ENCODE results near the gene ADCY3.

ADCY3 gene

GRCh38 chr2:24943427-24944053 is 23.5 kb upstream of the ADCY3 start:
- TF ChIP-seq CSRNP3 (CRISPR knock-in tag; IDR thresholded peaks at IDR 0.05) (no peak), PATZ1 (CRISPR knock-in tag; IDR thresholded peaks at IDR 0.05; ENCODE audit: borderline replicate concordance) (no peak), PPARA (CRISPR knock-in tag; IDR thresholded peaks at IDR 0.05; ENCODE audit: borderline replicate concordance) (no peak), RARB (CRISPR knock-in tag; IDR thresholded peaks at IDR 0.05) (no peak)
- no peak for ATAC-seq

- TF ChIP-seq ISL1 (CRISPR knock-in tag; IDR thresholded peaks at IDR 0.05) (no peak), ZC3H10 (CRISPR knock-in tag; IDR thresholded peaks at IDR 0.05) (no peak), ZNF70 (CRISPR knock-in tag; IDR thresholded peaks at IDR 0.05) (no peak), ZFP3 (CRISPR knock-in tag; IDR thresholded peaks at IDR 0.05) (no peak), PATZ1 (CRISPR knock-in tag; IDR thresholded peaks at IDR 0.05; ENCODE audit: borderline replicate concordance) (no peak), PPARA (CRISPR knock-in tag; IDR thresholded peaks at IDR 0.05; ENCODE audit: borderline replicate concordance) (no peak), CSRNP3 (CRISPR knock-in tag; IDR thresholded peaks at IDR 0.05) (no peak), ARNTL (CRISPR knock-in tag; IDR thresholded peaks at IDR 0.05; ENCODE audit: borderline replicate concordance, low read depth) (no peak), ZNF8 (CRISPR knock-in tag; IDR thresholded peaks at IDR 0.05) (no peak), TCF4 (CRISPR knock-in tag; IDR thresholded peaks at IDR 0.05; ENCODE audit: borderline replicate concordance) (no peak), POU6F1 (CRISPR knock-in tag; IDR thresholded peaks at IDR 0.05; ENCODE audit: borderline replicate concordance, low read depth) (no peak), GLIS3 (CRISPR knock-in tag; IDR thresholded peaks at IDR 0.05) (no peak), CSDC2 (CRISPR knock-in tag; IDR thresholded peaks at IDR 0.05) (no peak), TOX (CRISPR knock-in tag; IDR thresholded peaks at IDR 0.05; ENCODE audit: borderline replicate concordance) (no peak), ESRRG (CRISPR knock-in tag; IDR thresholded peaks at IDR 0.05) (no peak), TSHZ2 (CRISPR knock-in tag; IDR thresholded peaks at IDR 0.05) (no peak)
- no peak for ATAC-seq
Measured at GRCh38 chr2:24939353-24939752, 19.3 kb upstream of the ADCY3 start.

- no peak for ATAC-seq
- TF ChIP-seq OSR1 (CRISPR knock-in tag; IDR thresholded peaks at IDR 0.05) (no peak), TOX (CRISPR knock-in tag; IDR thresholded peaks at IDR 0.05; ENCODE audit: borderline replicate concordance) (no peak)
Measured at GRCh38 chr2:24937236-24937635, 17.2 kb upstream of the ADCY3 start.

All from SK-N-SH treated with all-trans-retinoic acid at 6 μM for 48 hours (cell line).